ENCODE measurements around the gene WSCD2. TPM values are rescaled to one million over a fixed set of nuclear protein-coding genes. Genes with fewer than 3 reads are reported as not detected.

The WSCD2 gene
- polyA plus RNA-seq, 1 donor (not counting 4 experiments of a cell fraction or from before 2014, with no cell fraction given), result not detected

DNA sequence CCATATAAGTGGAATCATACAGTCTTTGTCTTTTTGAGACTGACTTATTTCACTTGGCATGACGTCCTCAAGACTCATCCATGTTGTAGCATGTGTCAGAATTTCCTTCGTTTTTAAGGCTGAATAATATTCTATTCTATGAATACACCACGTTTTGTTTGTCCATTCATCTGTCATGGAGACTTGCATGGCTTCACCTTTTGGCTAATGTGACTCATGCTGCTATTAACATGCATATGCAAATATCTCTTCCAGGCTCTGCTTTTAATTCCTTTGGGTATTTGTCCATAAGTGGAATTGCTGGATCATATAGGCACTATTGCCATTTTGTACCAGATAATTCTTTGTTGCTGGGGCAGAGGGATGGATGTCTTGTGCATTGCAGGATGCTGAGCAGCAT is 19.6 kb upstream of the WSCD2 start:
- FAIRE-seq (no peak), DNase-seq (ENCODE audit: low read depth, low spot score) (no peak)
- Histone ChIP-seq H3K9me3 (ENCODE audit: control insufficient read depth, low read depth, low read length) (no peaks in the 10 kb centered on the region), H3K27ac (ENCODE audit: control insufficient read depth, insufficient read depth, low read length) (no peak overlapping the region), H3K79me2 (ENCODE audit: control insufficient read depth, insufficient read depth, low read length) (no peaks in the 10 kb centered on the region), H3K27me3 (ENCODE audit: control insufficient read depth, extremely low read depth, insufficient read depth, low read length) (no peaks in the 10 kb centered on the region), H4K20me1 (ENCODE audit: control insufficient read depth, extremely low read depth, insufficient read depth, low read length) (no peaks in the 10 kb centered on the region), H3K9ac (ENCODE audit: control insufficient read depth, extremely low read depth, insufficient read depth, low read length) (no peak overlapping the region), H3K4me3 (ENCODE audit: control insufficient read depth in 2 of 3, extremely low read depth in 1 of 3, insufficient read depth in 2 of 3, low read depth in 1 of 3, low read length in 3 of 3) (no peak overlapping the region), H3K9me1 (ENCODE audit: control insufficient read depth, extremely low read depth, insufficient read depth, low read length) (no peaks in the 10 kb centered on the region), H3K4me1 (ENCODE audit: control insufficient read depth, extremely low read depth, insufficient read depth, low read length) (peaks cover 4% of the 10 kb centered on the region), H2AFZ (ENCODE audit: control insufficient read depth, low read length) (no peak overlapping the region), H3K36me3 (ENCODE audit: control insufficient read depth in 2 of 2, extremely low read depth in 1 of 2, insufficient read depth in 2 of 2, low read length in 2 of 2) (no peaks in the 10 kb centered on the region), H3K4me2 (ENCODE audit: control insufficient read depth, extremely low read depth, insufficient read depth, low read depth, low read length) (no peak overlapping the region)
- TF ChIP-seq, protein P1, sequence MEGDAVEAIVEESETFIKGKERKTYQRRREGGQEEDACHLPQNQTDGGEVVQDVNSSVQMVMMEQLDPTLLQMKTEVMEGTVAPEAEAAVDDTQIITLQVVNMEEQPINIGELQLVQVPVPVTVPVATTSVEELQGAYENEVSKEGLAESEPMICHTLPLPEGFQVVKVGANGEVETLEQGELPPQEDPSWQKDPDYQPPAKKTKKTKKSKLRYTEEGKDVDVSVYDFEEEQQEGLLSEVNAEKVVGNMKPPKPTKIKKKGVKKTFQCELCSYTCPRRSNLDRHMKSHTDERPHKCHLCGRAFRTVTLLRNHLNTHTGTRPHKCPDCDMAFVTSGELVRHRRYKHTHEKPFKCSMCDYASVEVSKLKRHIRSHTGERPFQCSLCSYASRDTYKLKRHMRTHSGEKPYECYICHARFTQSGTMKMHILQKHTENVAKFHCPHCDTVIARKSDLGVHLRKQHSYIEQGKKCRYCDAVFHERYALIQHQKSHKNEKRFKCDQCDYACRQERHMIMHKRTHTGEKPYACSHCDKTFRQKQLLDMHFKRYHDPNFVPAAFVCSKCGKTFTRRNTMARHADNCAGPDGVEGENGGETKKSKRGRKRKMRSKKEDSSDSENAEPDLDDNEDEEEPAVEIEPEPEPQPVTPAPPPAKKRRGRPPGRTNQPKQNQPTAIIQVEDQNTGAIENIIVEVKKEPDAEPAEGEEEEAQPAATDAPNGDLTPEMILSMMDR (optimal IDR thresholded peaks at IDR 0.05 in 1 of 3, IDR thresholded peaks at IDR 0.05 in 1 of 3, conservative IDR thresholded peaks at IDR 0.05 in 1 of 3; ENCODE audit: extremely low read depth in 1 of 3, insufficient read depth in 2 of 3, low read length in 3 of 3), result no peak
- TF ChIP-seq EZH2 (IDR thresholded peaks at IDR 0.05; ENCODE audit: low read length), result no peak
- dilution Hi-C loops (cut with MboI; ENCODE audit: extremely low pct_ligation_motif_present, low sequenced_read_pairs), result no loop called here

DNA sequence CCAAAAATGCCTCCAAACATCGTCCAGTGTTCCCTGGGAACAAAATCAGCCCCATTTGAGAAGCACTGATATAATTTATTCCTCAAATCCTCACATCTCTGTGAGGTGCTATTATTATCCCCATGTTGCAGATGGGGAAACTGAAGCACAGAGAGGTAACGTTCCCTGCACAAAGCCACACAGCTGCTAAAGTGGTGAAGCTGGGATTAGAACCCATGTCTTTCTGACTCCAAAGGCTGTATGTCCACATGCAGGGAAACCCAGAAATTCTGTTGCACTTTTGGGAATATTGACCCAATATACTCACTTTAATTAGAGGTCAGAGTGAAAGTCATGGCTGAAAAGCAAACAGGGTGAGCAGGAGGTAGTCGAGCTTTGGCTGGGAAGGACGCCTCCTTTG is 19.1 kb upstream of the WSCD2 start:
- peaks cover 4% of the 10 kb centered on the region for H3K4me1 ChIP-seq (ENCODE audit: control insufficient read depth, extremely low read depth, insufficient read depth, low read length)
- H3K4me3 ChIP-seq (ENCODE audit: control insufficient read depth in 2 of 3, extremely low read depth in 1 of 3, insufficient read depth in 2 of 3, low read depth in 1 of 3, low read length in 3 of 3), result no peak overlapping the region
- no peak for TF ChIP-seq EZH2 (IDR thresholded peaks at IDR 0.05; ENCODE audit: low read length)
- TF ChIP-seq, protein P1 (optimal IDR thresholded peaks at IDR 0.05 in 1 of 3, IDR thresholded peaks at IDR 0.05 in 1 of 3, conservative IDR thresholded peaks at IDR 0.05 in 1 of 3; ENCODE audit: extremely low read depth in 1 of 3, insufficient read depth in 2 of 3, low read length in 3 of 3), result no peak
- dilution Hi-C loops (cut with MboI; ENCODE audit: extremely low pct_ligation_motif_present, low sequenced_read_pairs), result no loop called here
- H3K9ac ChIP-seq (ENCODE audit: control insufficient read depth, extremely low read depth, insufficient read depth, low read length), result no peak overlapping the region
- H3K4me2 ChIP-seq (ENCODE audit: control insufficient read depth, extremely low read depth, insufficient read depth, low read depth, low read length), result no peak overlapping the region
- H3K79me2 ChIP-seq (ENCODE audit: control insufficient read depth, insufficient read depth, low read length), result no peaks in the 10 kb centered on the region
- no peaks in the 10 kb centered on the region for H3K9me1 ChIP-seq (ENCODE audit: control insufficient read depth, extremely low read depth, insufficient read depth, low read length)
- no peaks in the 10 kb centered on the region for H3K27me3 ChIP-seq (ENCODE audit: control insufficient read depth, extremely low read depth, insufficient read depth, low read length)
- no peak for DNase-seq (ENCODE audit: low read depth, low spot score)
- no peaks in the 10 kb centered on the region for H3K36me3 ChIP-seq (ENCODE audit: control insufficient read depth in 2 of 2, extremely low read depth in 1 of 2, insufficient read depth in 2 of 2, low read length in 2 of 2)
- no peak overlapping the region for H3K27ac ChIP-seq (ENCODE audit: control insufficient read depth, insufficient read depth, low read length)
- no peaks in the 10 kb centered on the region for H4K20me1 ChIP-seq (ENCODE audit: control insufficient read depth, extremely low read depth, insufficient read depth, low read length)
- H3K9me3 ChIP-seq (ENCODE audit: control insufficient read depth, low read depth, low read length), result no peaks in the 10 kb centered on the region
- no peak for FAIRE-seq
- H2AFZ ChIP-seq (ENCODE audit: control insufficient read depth, low read length), result no peak overlapping the region
